GM12873 (cell line): ENCODE data around the gene CT45A8.
"Not testable (repeated sequence)": the region's sequence is repeated elsewhere in the genome, so short reads cannot be mapped to it uniquely, and the experiment has no call there.

Experiments used
- CTCF ChIP-seq: IDR thresholded peaks from 2 replicates; pipeline ENCODE4 v1.5.1; 2012; ENCODE audit warnings: low read depth, mild to moderate bottlenecking, moderate library complexity, low read length, control low read depth; ENCODE audit not compliant: insufficient read depth; ENCODE audit errors: missing control alignments

CT45A8 gene, protein sequence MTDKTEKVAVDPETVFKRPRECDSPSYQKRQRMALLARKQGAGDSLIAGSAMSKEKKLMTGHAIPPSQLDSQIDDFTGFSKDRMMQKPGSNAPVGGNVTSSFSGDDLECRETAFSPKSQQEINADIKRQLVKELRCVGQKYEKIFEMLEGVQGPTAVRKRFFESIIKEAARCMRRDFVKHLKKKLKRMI

DNA sequence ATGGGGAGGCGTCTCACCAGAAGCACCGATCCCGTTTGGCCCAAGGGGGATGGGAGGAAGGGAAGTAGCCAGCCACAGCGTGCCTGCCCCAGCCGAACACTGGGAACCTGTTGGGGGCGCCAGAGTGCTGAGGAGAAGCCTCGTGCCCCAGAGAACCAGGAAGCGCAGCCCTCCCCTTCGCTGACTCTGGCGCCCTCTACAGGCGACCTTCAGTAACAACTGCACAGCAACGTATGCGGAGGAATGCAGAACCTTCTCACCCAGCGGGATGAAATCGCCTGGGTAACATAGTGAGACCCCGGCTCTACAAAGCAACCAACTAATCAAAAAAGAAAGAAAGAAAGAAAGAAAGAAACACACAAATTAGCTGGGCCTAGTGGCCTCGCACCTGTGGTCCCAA, at the start of gene CT45A8:
Gene CT45A8 (minus strand): TSS at position 101 of the 400 bp plus-strand sequence. CDS start 3,755 bp downstream, outside the sequence.
- TF ChIP-seq CTCF: not testable (repeated sequence)

GRCh38 chrX:135893294-135893817, 39.0 kb upstream of the CT45A8 start, which contains the start of the genes CT45A10 and SAGE1:
Gene CT45A10, minus strand, starts transcription at chrX:135893444. Its CDS starts 8,100 bp downstream, at chrX:135885344.
Gene SAGE1, plus strand, starts transcription at chrX:135893716. Its CDS starts 2,527 bp downstream, at chrX:135896243.
- no peak for TF ChIP-seq CTCF

GRCh38 chrX:135892781-135893180, 38.4 kb upstream of the CT45A8 start:
- no peak for TF ChIP-seq CTCF

DNA sequence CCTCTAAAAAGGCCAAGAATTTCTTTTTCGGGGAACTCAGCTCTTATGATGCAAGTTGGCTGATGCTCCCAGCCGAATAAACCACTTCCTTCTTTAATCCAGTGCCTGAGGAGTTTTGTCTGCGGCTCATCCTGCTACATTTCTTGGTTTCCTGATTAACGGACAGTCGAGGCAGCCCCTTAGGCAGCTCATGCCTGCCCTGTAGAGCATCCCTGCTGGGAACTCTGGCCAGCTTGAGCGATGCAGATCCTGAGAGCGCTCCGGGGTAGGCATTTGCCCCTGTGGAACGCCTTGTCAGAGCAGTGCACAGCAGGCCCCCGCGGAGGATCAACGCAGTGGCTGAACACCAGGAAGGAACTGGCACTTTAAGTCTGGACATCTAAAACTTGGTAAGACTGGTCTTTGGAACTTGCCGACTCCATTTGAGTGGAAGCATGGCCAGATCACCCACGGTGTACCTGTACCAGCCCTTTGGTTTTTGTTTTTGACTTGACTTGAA, 35.8 kb upstream of the CT45A8 start:
- no peak for TF ChIP-seq CTCF

DNA sequence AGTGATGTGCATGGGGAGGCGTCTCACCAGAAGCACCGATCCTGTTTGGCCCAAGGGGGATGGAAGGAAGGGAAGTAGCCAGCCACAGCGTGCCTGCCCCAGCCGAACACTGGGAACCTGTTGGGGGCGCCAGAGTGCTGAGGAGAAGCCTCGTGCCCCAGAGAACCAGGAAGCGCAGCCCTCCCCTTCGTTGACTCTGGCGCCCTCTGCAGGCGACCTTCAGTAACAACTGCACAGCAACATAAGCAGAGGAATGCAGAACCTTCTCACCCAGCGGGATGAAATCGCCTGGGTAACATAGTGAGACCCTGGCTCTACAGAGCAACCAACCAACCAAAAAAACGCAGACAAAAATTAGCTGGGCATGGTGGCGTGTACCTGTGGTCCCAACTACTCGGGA, 34.6 kb upstream of the CT45A8 start:
- TF ChIP-seq CTCF: peak; percentile 51

DNA sequence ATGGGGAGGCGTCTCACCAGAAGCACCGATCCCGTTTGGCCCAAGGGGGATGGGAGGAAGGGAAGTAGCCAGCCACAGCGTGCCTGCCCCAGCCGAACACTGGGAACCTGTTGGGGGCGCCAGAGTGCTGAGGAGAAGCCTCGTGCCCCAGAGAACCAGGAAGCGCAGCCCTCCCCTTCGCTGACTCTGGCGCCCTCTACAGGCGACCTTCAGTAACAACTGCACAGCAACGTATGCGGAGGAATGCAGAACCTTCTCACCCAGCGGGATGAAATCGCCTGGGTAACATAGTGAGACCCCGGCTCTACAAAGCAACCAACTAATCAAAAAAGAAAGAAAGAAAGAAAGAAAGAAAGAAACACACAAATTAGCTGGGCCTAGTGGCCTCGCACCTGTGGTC, 17.4 kb upstream of the CT45A8 start, which contains the start of gene CT45A9:
Gene CT45A9 (minus strand): TSS at position 101 of the 400 bp plus-strand sequence. CDS start 3,751 bp downstream, outside the sequence.
- TF ChIP-seq CTCF: not testable (repeated sequence)

- not testable (repeated sequence) for TF ChIP-seq CTCF
Measured at GRCh38 chrX:135837180-135837579, 17.2 kb downstream of the CT45A8 start, which contains the start of gene CT45A7. Gene CT45A7, minus strand, starts transcription at chrX:135837280. Its CDS starts 3,747 bp downstream, at chrX:135833533.
